C4-2B (cell line): Measurements from ENCODE around the gene ZNF124.

Experiments
- ZFX ChIP-seq: fragments of 450-650 bp; IDR thresholded peaks from 2 replicates; pipeline ENCODE4 v1.6.1; 2017
- TF ChIP-seq, protein P1 (sequence below): fragments of 450-650 bp; conservative IDR thresholded peaks from 2 replicates; pipeline ENCODE4 v1.5.1; 2017; ENCODE audit warnings: mild to moderate bottlenecking

DNA sequence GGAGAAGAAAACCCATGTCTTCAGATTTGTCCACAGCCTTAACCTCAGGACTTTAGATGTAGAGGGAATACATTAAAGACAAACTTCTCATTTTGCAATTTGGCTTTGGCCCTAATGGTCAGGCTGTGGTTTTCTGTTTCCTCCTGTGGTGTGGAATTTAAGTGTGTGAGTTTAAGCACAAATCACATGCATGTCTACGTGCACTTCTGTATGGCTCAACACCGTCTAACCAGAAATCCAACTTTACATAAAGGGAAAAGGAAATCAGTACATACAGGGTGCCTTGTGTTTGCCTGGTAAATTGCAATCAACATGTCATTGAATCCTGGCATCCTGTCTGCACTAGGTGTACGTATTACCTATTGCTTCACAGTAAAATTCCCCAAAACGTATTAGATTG, 1.2 kb upstream of the ZNF124 start:
- TF ChIP-seq, protein P1, sequence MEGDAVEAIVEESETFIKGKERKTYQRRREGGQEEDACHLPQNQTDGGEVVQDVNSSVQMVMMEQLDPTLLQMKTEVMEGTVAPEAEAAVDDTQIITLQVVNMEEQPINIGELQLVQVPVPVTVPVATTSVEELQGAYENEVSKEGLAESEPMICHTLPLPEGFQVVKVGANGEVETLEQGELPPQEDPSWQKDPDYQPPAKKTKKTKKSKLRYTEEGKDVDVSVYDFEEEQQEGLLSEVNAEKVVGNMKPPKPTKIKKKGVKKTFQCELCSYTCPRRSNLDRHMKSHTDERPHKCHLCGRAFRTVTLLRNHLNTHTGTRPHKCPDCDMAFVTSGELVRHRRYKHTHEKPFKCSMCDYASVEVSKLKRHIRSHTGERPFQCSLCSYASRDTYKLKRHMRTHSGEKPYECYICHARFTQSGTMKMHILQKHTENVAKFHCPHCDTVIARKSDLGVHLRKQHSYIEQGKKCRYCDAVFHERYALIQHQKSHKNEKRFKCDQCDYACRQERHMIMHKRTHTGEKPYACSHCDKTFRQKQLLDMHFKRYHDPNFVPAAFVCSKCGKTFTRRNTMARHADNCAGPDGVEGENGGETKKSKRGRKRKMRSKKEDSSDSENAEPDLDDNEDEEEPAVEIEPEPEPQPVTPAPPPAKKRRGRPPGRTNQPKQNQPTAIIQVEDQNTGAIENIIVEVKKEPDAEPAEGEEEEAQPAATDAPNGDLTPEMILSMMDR = no peak
- no peak for TF ChIP-seq ZFX
